SU-DHL-6 (cell line): Measurements from ENCODE around the gene PPP2R5C.
"Not testable (repeated sequence)": the region's sequence is repeated elsewhere in the genome, so short reads cannot be mapped to it uniquely, and the experiment has no call there.

Source experiments
- CTCF ChIP-seq: fragments of 200-600 bp; sonication (generic); IDR thresholded peaks from one replicate; pipeline ENCODE4 v1.5.1; 2017; ENCODE audit warnings: antibody characterized with exemption, mild to moderate bottlenecking, low read length, moderate library complexity; ENCODE audit not compliant: insufficient read depth, poor library complexity, severe bottlenecking
- EZH2phosphoT487 ChIP-seq: fragments of 200-600 bp; sonication (generic), shearing (Covaris generic); conservative IDR thresholded peaks from 2 replicates; pipeline ENCODE4 v1.6.1; 2018; ENCODE audit warnings: mild to moderate bottlenecking, antibody characterized with exemption, low read length, moderate library complexity, mixed read lengths

- TF ChIP-seq CTCF, EZH2phosphoT487: not testable (repeated sequence)
These were observed 49.2 kb upstream of the PPP2R5C start for GRCh38 chr14:101712341-101712740.
